SK-N-SH (cell line): Measurements from ENCODE around the gene GGTLC2.
A peak's percentile ranks its signal among the peaks of the same experiment; 100 is the strongest.
"Not testable (repeated sequence)": the region's sequence is repeated elsewhere in the genome, so short reads cannot be mapped to it uniquely, and the experiment has no call there.

Source experiments
- CTCF ChIP-seq: fragments of 200-600 bp; sonication (generic); IDR thresholded peaks from 2 replicates; pipeline ENCODE4 v1.6.1; 2017; ENCODE audit warnings: antibody characterized with exemption, mild to moderate bottlenecking, moderate library complexity
- EP300 ChIP-seq, 2 experiments: IDR thresholded peaks; 2 replicates each; pipeline versions ENCODE4 v1.4.0 to v1.6.1; 2012; ENCODE audit warnings: borderline replicate concordance in 1 of 2, low read depth in 1 of 2, low read length in 1 of 2
- MAX ChIP-seq: IDR thresholded peaks from 2 replicates; pipeline ENCODE4 v1.4.0; 2012; ENCODE audit warnings: low read depth
- POLR2AphosphoS5 ChIP-seq: IDR thresholded peaks from 2 replicates; pipeline ENCODE4 v1.6.1; 2012; ENCODE audit warnings: low read depth, low read length
- RAD21 ChIP-seq: IDR thresholded peaks from 2 replicates; pipeline ENCODE4 v1.6.1; 2012; ENCODE audit warnings: mild to moderate bottlenecking, low read length
- REST ChIP-seq: IDR thresholded peaks from 2 replicates; pipeline ENCODE4 v1.6.1; 2012; ENCODE audit warnings: mild to moderate bottlenecking, low read depth, low read length, moderate library complexity
- RFX5 ChIP-seq: IDR thresholded peaks from 2 replicates; pipeline ENCODE4 v1.6.1; 2012; ENCODE audit warnings: mild to moderate bottlenecking, improper control_type of control experiment, low read length
- SMC3 ChIP-seq: IDR thresholded peaks from 2 replicates; pipeline ENCODE4 v1.6.1; 2012; ENCODE audit warnings: low read depth, low read length, improper control_type of control experiment
- ZBTB33 ChIP-seq: IDR thresholded peaks from 2 replicates; pipeline ENCODE4 v1.4.0; 2012; ENCODE audit warnings: low read depth, borderline replicate concordance

- TF ChIP-seq CTCF, result peak; percentile 52
- not testable (repeated sequence) for TF ChIP-seq EP300 (IDR thresholded peaks at IDR 0.05; ENCODE audit: borderline replicate concordance in 1 of 2, low read depth in 1 of 2, low read length in 1 of 2); RAD21; MAX; SMC3; REST; RFX5; ZBTB33; POLR2AphosphoS5
Measured at GRCh38 chr22:22647952-22648351, 3.5 kb downstream of the GGTLC2 start.
